ENCODE measurements around the gene SLC25A51.

Gene SLC25A51

DNA sequence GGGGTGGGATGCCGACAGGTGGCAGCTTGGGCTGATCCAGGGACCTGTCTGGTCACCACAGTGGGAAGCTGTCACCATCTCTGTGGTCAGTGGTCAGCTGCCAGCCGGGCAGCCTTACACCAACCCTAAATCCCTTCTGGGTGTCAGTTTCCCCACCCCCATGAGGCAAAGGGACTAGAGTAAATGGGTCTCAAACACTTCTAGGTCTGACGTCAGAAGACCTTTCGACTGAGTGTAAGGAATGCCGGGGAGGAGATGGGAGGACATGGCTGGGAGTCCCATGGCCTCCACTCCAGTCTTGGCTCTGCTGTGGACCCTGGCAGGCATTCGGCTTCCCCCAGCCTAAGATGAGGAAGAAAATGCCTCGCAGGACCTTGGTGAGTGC is 40.3 kb upstream of the SLC25A51 start:
- ChIA-PET POLR2A (no interaction called here), CTCF (no interaction called here)
- TF ChIP-seq SETDB1 (IDR thresholded peaks at IDR 0.05; ENCODE audit: insufficient read length, low read length) (no peak), ZFHX2 (tag by site-specific recombination; conservative IDR thresholded peaks at IDR 0.05) (no peak), SP7 (tag by site-specific recombination; IDR thresholded peaks at IDR 0.05) (no peak), ZNF585B (tag by site-specific recombination; IDR thresholded peaks at IDR 0.05) (no peak), ZNF645 (tag by site-specific recombination; IDR thresholded peaks at IDR 0.05) (no peak), REPIN1 (tag by site-specific recombination; IDR thresholded peaks at IDR 0.05; ENCODE audit: low read depth) (no peak), ZNF19 (tag by site-specific recombination; IDR thresholded peaks at IDR 0.05; ENCODE audit: low read depth) (no peak), PRDM4 (tag by site-specific recombination; IDR thresholded peaks at IDR 0.05) (no peak), ZNF704 (tag by site-specific recombination; IDR thresholded peaks at IDR 0.05) (no peak), ZNF10 (tag by site-specific recombination; IDR thresholded peaks at IDR 0.05) (no peak), ZNF600 (tag by site-specific recombination; IDR thresholded peaks at IDR 0.05) (no peak), ZBTB26 (tag by site-specific recombination; optimal IDR thresholded peaks at IDR 0.05) (no peak)
- TF ChIP-seq, protein P1, sequence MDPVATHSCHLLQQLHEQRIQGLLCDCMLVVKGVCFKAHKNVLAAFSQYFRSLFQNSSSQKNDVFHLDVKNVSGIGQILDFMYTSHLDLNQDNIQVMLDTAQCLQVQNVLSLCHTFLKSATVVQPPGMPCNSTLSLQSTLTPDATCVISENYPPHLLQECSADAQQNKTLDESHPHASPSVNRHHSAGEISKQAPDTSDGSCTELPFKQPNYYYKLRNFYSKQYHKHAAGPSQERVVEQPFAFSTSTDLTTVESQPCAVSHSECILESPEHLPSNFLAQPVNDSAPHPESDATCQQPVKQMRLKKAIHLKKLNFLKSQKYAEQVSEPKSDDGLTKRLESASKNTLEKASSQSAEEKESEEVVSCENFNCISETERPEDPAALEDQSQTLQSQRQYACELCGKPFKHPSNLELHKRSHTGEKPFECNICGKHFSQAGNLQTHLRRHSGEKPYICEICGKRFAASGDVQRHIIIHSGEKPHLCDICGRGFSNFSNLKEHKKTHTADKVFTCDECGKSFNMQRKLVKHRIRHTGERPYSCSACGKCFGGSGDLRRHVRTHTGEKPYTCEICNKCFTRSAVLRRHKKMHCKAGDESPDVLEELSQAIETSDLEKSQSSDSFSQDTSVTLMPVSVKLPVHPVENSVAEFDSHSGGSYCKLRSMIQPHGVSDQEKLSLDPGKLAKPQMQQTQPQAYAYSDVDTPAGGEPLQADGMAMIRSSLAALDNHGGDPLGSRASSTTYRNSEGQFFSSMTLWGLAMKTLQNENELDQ (tag by site-specific recombination; IDR thresholded peaks at IDR 0.05; ENCODE audit: low read depth): no peak
- TF ChIP-seq, protein P2, sequence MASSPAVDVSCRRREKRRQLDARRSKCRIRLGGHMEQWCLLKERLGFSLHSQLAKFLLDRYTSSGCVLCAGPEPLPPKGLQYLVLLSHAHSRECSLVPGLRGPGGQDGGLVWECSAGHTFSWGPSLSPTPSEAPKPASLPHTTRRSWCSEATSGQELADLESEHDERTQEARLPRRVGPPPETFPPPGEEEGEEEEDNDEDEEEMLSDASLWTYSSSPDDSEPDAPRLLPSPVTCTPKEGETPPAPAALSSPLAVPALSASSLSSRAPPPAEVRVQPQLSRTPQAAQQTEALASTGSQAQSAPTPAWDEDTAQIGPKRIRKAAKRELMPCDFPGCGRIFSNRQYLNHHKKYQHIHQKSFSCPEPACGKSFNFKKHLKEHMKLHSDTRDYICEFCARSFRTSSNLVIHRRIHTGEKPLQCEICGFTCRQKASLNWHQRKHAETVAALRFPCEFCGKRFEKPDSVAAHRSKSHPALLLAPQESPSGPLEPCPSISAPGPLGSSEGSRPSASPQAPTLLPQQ (tag by site-specific recombination; IDR thresholded peaks at IDR 0.05): no peak
- Histone ChIP-seq H3K36me3 (ENCODE audit: control insufficient read depth in 2 of 2, insufficient read depth in 1 of 2, low read length in 2 of 2) (peaks cover 0 to 95% of the 10 kb centered on the region in 2 experiments; a peak in 1 of 3 replicates), H3K27ac (ENCODE audit: extremely low read depth, low read depth, low read length) (no peak overlapping the region), H3K9me3 (ENCODE audit: control insufficient read depth, insufficient read depth, low read depth, low read length) (no peaks in the 10 kb centered on the region), H3K4me3 (ENCODE audit: low read depth, low read length) (no peak overlapping the region), H3K4me1 (ENCODE audit: control insufficient read depth, insufficient read depth, low read length) (no peaks in the 10 kb centered on the region)
